ENCODE measurements around the gene CRYL1.

The CRYL1 gene

GRCh38 chr13:20404488-20405222 lies 121.0 kb downstream of the CRYL1 start:
- no peak for DNase-seq (ENCODE audit: low read depth)
- H3K4me3 ChIP-seq (ENCODE audit: low read depth, low read length): no peak overlapping the region
- TF ChIP-seq, protein P1, sequence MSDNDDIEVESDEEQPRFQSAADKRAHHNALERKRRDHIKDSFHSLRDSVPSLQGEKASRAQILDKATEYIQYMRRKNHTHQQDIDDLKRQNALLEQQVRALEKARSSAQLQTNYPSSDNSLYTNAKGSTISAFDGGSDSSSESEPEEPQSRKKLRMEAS (IDR thresholded peaks at IDR 0.05; ENCODE audit: low read depth, low read length): no peak
- TF ChIP-seq CTCF (IDR thresholded peaks at IDR 0.05; ENCODE audit: low read depth, low read length) (no peak), POLR2A (IDR thresholded peaks at IDR 0.05; ENCODE audit: extremely low read depth, insufficient read length) (no peak), MYC (IDR thresholded peaks at IDR 0.05; ENCODE audit: low read depth, low read length) (no peak)

GRCh38 chr13:20403826-20404225 lies 121.8 kb downstream of the CRYL1 start:
- DNase-seq (ENCODE audit: low read depth): no peak
- H3K4me3 ChIP-seq (ENCODE audit: low read depth, low read length): no peak overlapping the region
- TF ChIP-seq CTCF (IDR thresholded peaks at IDR 0.05; ENCODE audit: low read depth, low read length) (no peak), POLR2A (IDR thresholded peaks at IDR 0.05; ENCODE audit: extremely low read depth, insufficient read length) (no peak)

DNA sequence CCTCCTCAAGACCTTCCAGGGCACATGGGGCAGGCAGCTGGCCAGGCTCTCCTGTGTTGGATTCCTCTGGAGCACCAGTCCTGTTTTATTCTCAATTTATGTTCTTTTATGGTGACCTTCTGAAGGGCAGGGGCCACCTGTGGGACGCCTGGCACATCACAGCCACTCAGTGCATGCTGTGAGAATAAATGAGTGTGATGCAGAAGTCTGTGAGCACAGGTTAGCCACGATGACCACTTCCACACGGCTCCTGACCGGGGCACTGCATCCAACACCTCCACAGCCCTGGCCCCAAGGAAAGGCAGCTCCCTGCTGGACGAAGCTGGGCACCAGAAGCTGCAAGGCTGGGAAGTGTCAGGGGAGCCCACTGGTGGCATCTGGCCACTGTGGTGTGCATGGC lies 122.8 kb downstream of the CRYL1 start:
- DNase-seq (ENCODE audit: low read depth): no peak
- H3K4me3 ChIP-seq (ENCODE audit: low read depth, low read length): no peak overlapping the region
- TF ChIP-seq POLR2A (IDR thresholded peaks at IDR 0.05; ENCODE audit: extremely low read depth, insufficient read length): no peak
- no peak for TF ChIP-seq CTCF (IDR thresholded peaks at IDR 0.05; ENCODE audit: low read depth, low read length)
- TF ChIP-seq, protein P1 (IDR thresholded peaks at IDR 0.05; ENCODE audit: low read depth, low read length): no peak

- no peak for DNase-seq (ENCODE audit: low read depth)
- TF ChIP-seq MYC (IDR thresholded peaks at IDR 0.05; ENCODE audit: low read depth, low read length): no peak
- TF ChIP-seq POLR2A (IDR thresholded peaks at IDR 0.05; ENCODE audit: extremely low read depth, insufficient read length): no peak
- TF ChIP-seq, protein P1 (IDR thresholded peaks at IDR 0.05; ENCODE audit: low read depth, low read length): no peak
- TF ChIP-seq CTCF (IDR thresholded peaks at IDR 0.05; ENCODE audit: low read depth, low read length): no peak
- no peak overlapping the region for H3K4me3 ChIP-seq (ENCODE audit: low read depth, low read length)
Observed at GRCh38 chr13:20401931-20402856, 123.5 kb downstream of the CRYL1 start.

DNA sequence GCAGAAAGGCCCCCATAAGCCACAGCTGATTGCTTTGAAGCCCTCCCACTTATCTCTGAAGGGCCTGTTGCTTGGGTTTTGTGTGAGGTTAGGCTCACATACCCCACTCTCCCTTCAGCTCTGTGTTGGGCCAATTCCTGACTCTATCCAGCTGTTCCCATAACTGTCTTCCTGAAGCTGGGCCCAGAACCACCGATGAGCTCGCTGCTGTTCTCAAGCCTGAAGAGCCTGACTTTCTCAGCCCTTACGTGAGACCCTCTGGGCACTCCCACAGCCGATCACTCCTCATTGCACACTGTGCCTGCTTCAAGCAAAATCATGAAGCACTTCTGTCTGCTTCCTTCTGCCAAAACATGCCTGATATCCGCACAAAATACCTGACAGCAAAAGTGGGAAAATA lies 124.1 kb downstream of the CRYL1 start:
- H3K4me3 ChIP-seq (ENCODE audit: low read depth, low read length): no peak overlapping the region
- no peak for DNase-seq (ENCODE audit: low read depth)
- TF ChIP-seq POLR2A (IDR thresholded peaks at IDR 0.05; ENCODE audit: extremely low read depth, insufficient read length): no peak
- no peak for TF ChIP-seq MYC (IDR thresholded peaks at IDR 0.05; ENCODE audit: low read depth, low read length)
- TF ChIP-seq CTCF (IDR thresholded peaks at IDR 0.05; ENCODE audit: low read depth, low read length): no peak
- TF ChIP-seq, protein P1 (IDR thresholded peaks at IDR 0.05; ENCODE audit: low read depth, low read length): no peak

Measured in NB4 (cell line).